Measurements from ENCODE around the gene ATP2B3. TPM values are rescaled to one million over a fixed set of nuclear protein-coding genes. Genes with fewer than 3 reads are reported as not detected.

Gene ATP2B3
- total and polyA plus RNA-seq, 10 of the 15 experiments (the other 5 are each of a cell fraction or from before 2014, with no cell fraction given) = 0.01 TPM; not detected in 9

- ATAC-seq = no peak
- Histone ChIP-seq H3K4me2 (ENCODE audit: control insufficient read depth, insufficient read depth) (no peak overlapping the region), H3K4me3 (no peak overlapping the region), H3K27ac (ENCODE audit: control insufficient read depth, insufficient read depth) (no peak overlapping the region), H3K79me2 (ENCODE audit: control insufficient read depth, insufficient read depth, low read length) (no peaks in the 10 kb centered on the region), H3K4me1 (ENCODE audit: control insufficient read depth, insufficient read depth, low read length) (no peaks in the 10 kb centered on the region), H3K9ac (ENCODE audit: control insufficient read depth, insufficient read depth, low read length) (no peak overlapping the region), H3K9me3 (replicated peaks; ENCODE audit: control insufficient read depth, insufficient read depth, low read length) (no peaks in the 10 kb centered on the region; the same call in 2 of the 3 replicates), H4K20me1 (ENCODE audit: control insufficient read depth, insufficient read depth) (no peaks in the 10 kb centered on the region), H3K36me3 (ENCODE audit: control insufficient read depth in 2 of 2, insufficient read depth in 2 of 2, low read length in 1 of 2) (no peaks in the 10 kb centered on the region), H2AFZ (ENCODE audit: control insufficient read depth, low read depth, low read length) (no peak overlapping the region), H3K27me3 (replicated peaks in 1 of 2; ENCODE audit: control insufficient read depth in 2 of 2, insufficient read depth in 2 of 2, low read length in 1 of 2) (no peaks in the 10 kb centered on the region)
- intact Hi-C loops (cut with micrococcal nuclease; ENCODE audit: unreplicated experiment) = no loop called here
- CTCF ChIA-PET = no interaction called here
- no TSS peak for BruUV-seq (replicated peaks)
- no peak for FAIRE-seq
- SMC1A ChIA-PET (ENCODE audit: uncharacterized antibody, unreplicated experiment) = no interaction called here
- in situ Hi-C loops (cut with MboI) = no loop called here
- POLR2A ChIA-PET = no interaction called here
- no peak for DNase-seq (ENCODE audit: low read depth, low spot score)
- WGBS (ENCODE audit: insufficient coverage, insufficient replicate concordance, low lambda C conversion rate, missing lambda C conversion rate) = 55% methylated on average over 17 of the region's 17 CpGs
- RAD21 ChIA-PET (ENCODE audit: unreplicated experiment) = no interaction called here
- TF ChIP-seq BCL3 (IDR thresholded peaks at IDR 0.05; ENCODE audit: borderline replicate concordance, insufficient read depth, low read depth, low read length, poor library complexity, severe bottlenecking) (no peak), PBX3 (IDR thresholded peaks at IDR 0.05; ENCODE audit: insufficient replicate concordance, low read depth, low read length) (no peak), POLR2A (IDR thresholded peaks at IDR 0.05; ENCODE audit: low read depth, low read length) (no peak), JUND (IDR thresholded peaks at IDR 0.05; ENCODE audit: low read depth, low read length) (no peak), SMAD1 (IDR thresholded peaks at IDR 0.05; ENCODE audit: low read depth, partially characterized antibody) (no peak), KLF5 (IDR thresholded peaks at IDR 0.05; ENCODE audit: partially characterized antibody) (no peak), PRDM15 (CRISPR knock-in tag; IDR thresholded peaks at IDR 0.05) (no peak), ZBTB11 (CRISPR knock-in tag; IDR thresholded peaks at IDR 0.05) (no peak), CHD1 (IDR thresholded peaks at IDR 0.05; ENCODE audit: low read depth, low read length) (no peak), CHD4 (IDR thresholded peaks at IDR 0.05) (no peak), SRF (IDR thresholded peaks at IDR 0.05; ENCODE audit: low read depth in 2 of 2, low read length in 2 of 2) (no peak), NFYA (IDR thresholded peaks at IDR 0.05; ENCODE audit: borderline replicate concordance, low read depth, low read length) (no peak), USF2 (IDR thresholded peaks at IDR 0.05; ENCODE audit: borderline replicate concordance, low read depth, low read length) (no peak), SREBF1 (IDR thresholded peaks at IDR 0.05; ENCODE audit: low read length) (no peak), SMARCA5 (IDR thresholded peaks at IDR 0.05) (no peak)
Measured at GRCh38 chrX:153495362-153495751, 22.1 kb upstream of the ATP2B3 start.

Data from GM12878 (cell line).